Amniotic stem cell (primary cell): ENCODE measurements around the gene PLA2G4C.

Experiments
- DNase-seq: peaks from one replicate; lab custom pipeline; 2025; lab: John Stamatoyannopoulos, UW

Gene PLA2G4C

GRCh38 chr19:48110350-48110966 is at the start of gene PLA2G4C:
Gene PLA2G4C (minus strand): TSS chr19:48110817. CDS start chr19:48106529, 4,288 bp downstream.
- peak; percentile 71 for DNase-seq

- no peak for DNase-seq
Observed at GRCh38 chr19:48158210-48158790, 47.7 kb upstream of the PLA2G4C start.

GRCh38 chr19:48154003-48154402 is 43.4 kb upstream of the PLA2G4C start:
- no peak for DNase-seq

GRCh38 chr19:48152551-48152950 is 41.9 kb upstream of the PLA2G4C start:
- peak; percentile 59 for DNase-seq

GRCh38 chr19:48149430-48149829 is 38.8 kb upstream of the PLA2G4C start:
- DNase-seq, result no peak

GRCh38 chr19:48148576-48148975 is 38.0 kb upstream of the PLA2G4C start:
- no peak for DNase-seq

GRCh38 chr19:48147597-48148175 is 37.1 kb upstream of the PLA2G4C start:
- no peak for DNase-seq

GRCh38 chr19:48139053-48139452 is 28.4 kb upstream of the PLA2G4C start:
- DNase-seq, result no peak

- no peak for DNase-seq
Observed at GRCh38 chr19:48137411-48137810, 26.8 kb upstream of the PLA2G4C start.

GRCh38 chr19:48136547-48136946 is 25.9 kb upstream of the PLA2G4C start:
- DNase-seq, result no peak

- DNase-seq, result no peak
Observed at GRCh38 chr19:48135411-48135810, 24.8 kb upstream of the PLA2G4C start.

- DNase-seq, result no peak
Observed at GRCh38 chr19:48133094-48133493, 22.5 kb upstream of the PLA2G4C start.

- no peak for DNase-seq
Observed at GRCh38 chr19:48127561-48127960, 16.9 kb upstream of the PLA2G4C start.

GRCh38 chr19:48123907-48124651 is 13.5 kb upstream of the PLA2G4C start:
- DNase-seq, result no peak

GRCh38 chr19:48122421-48122820 is 11.8 kb upstream of the PLA2G4C start:
- DNase-seq, result no peak

GRCh38 chr19:48121909-48122371 is 11.3 kb upstream of the PLA2G4C start:
- no peak for DNase-seq

- DNase-seq, result no peak
Observed at GRCh38 chr19:48121066-48121465, 10.4 kb upstream of the PLA2G4C start.

GRCh38 chr19:48120505-48120904 is 9.9 kb upstream of the PLA2G4C start:
- DNase-seq, result no peak

- DNase-seq, result no peak
Observed at GRCh38 chr19:48118131-48118517, 7.5 kb upstream of the PLA2G4C start.

- no peak for DNase-seq
Observed at GRCh38 chr19:48117515-48118130, 7.0 kb upstream of the PLA2G4C start.

- no peak for DNase-seq
Observed at GRCh38 chr19:48113190-48113917, 2.7 kb upstream of the PLA2G4C start.

- DNase-seq, result no peak
Observed at GRCh38 chr19:48111280-48111679, 663 bp upstream of the PLA2G4C start.
